ENCODE results near the gene NDFIP2.
A peak's percentile ranks its signal among the peaks of the same experiment; 100 is the strongest.
"Not testable (repeated sequence)": the region's sequence is repeated elsewhere in the genome, so short reads cannot be mapped to it uniquely, and the experiment has no call there.

Gene NDFIP2

GRCh38 chr13:79534596-79534995 is 53.6 kb downstream of the NDFIP2 start:
- no peak for DNase-seq (ENCODE audit: low read depth)

GRCh38 chr13:79538757-79539156 is 57.8 kb downstream of the NDFIP2 start:
- no peak for DNase-seq (ENCODE audit: low read depth)

GRCh38 chr13:79540504-79540903 is 59.5 kb downstream of the NDFIP2 start:
- DNase-seq (ENCODE audit: low read depth), result no peak

GRCh38 chr13:79541426-79542049 is 60.6 kb downstream of the NDFIP2 start:
- DNase-seq (ENCODE audit: low read depth), result peak; percentile 36

GRCh38 chr13:79543883-79544282 is 62.9 kb downstream of the NDFIP2 start:
- no peak for DNase-seq (ENCODE audit: low read depth)

GRCh38 chr13:79547211-79548195 is 66.5 kb downstream of the NDFIP2 start:
- no peak for DNase-seq (ENCODE audit: low read depth)

GRCh38 chr13:79548902-79549301 is 67.9 kb downstream of the NDFIP2 start:
- DNase-seq (ENCODE audit: low read depth), result peak; percentile 8

GRCh38 chr13:79549355-79550106 is 68.6 kb downstream of the NDFIP2 start:
- DNase-seq (ENCODE audit: low read depth), result no peak

GRCh38 chr13:79557666-79558065 is 76.7 kb downstream of the NDFIP2 start:
- no peak for DNase-seq (ENCODE audit: low read depth)

GRCh38 chr13:79560954-79561353 is 80.0 kb downstream of the NDFIP2 start:
- DNase-seq (ENCODE audit: low read depth), result no peak

- no peak for DNase-seq (ENCODE audit: low read depth)
These were observed 81.6 kb downstream of the NDFIP2 start for GRCh38 chr13:79562557-79562956.

- DNase-seq (ENCODE audit: low read depth), result no peak
These were observed 85.2 kb downstream of the NDFIP2 start for GRCh38 chr13:79566118-79566517.

- no peak for DNase-seq (ENCODE audit: low read depth)
These were observed 90.2 kb downstream of the NDFIP2 start for GRCh38 chr13:79571147-79571546.

- DNase-seq (ENCODE audit: low read depth), result not testable (repeated sequence)
These were observed 92.9 kb downstream of the NDFIP2 start for GRCh38 chr13:79573892-79574291.

GRCh38 chr13:79581870-79582315 is 100.9 kb downstream of the NDFIP2 start:
- DNase-seq (ENCODE audit: low read depth), result peak; percentile 20

- no peak for DNase-seq (ENCODE audit: low read depth)
These were observed 101.9 kb downstream of the NDFIP2 start for GRCh38 chr13:79582896-79583295.

- DNase-seq (ENCODE audit: low read depth), result no peak
These were observed 104.1 kb downstream of the NDFIP2 start for GRCh38 chr13:79585033-79585432.

GRCh38 chr13:79589603-79590393 is 108.8 kb downstream of the NDFIP2 start:
- no peak for DNase-seq (ENCODE audit: low read depth)

- DNase-seq (ENCODE audit: low read depth), result no peak
These were observed 109.4 kb downstream of the NDFIP2 start for GRCh38 chr13:79590394-79590676.

GRCh38 chr13:79591493-79591892 is 110.5 kb downstream of the NDFIP2 start:
- DNase-seq (ENCODE audit: low read depth), result no peak

GRCh38 chr13:79593121-79593520 is 112.2 kb downstream of the NDFIP2 start:
- no peak for DNase-seq (ENCODE audit: low read depth)
